Stimulated activated CD4-positive, alpha-beta T cell treated with anti-CD3 and anti-CD28 coated beads, TNF-alpha, amount 100 ng/mL, for 24 hours (primary cell): ENCODE results near the gene COL18A1.
"Not testable (repeated sequence)": the region's sequence is repeated elsewhere in the genome, so short reads cannot be mapped to it uniquely, and the experiment has no call there.

Experiments used
- DNase-seq, 3 experiments: peaks; one replicate each; pipeline ENCODE4 v3.0.0-alpha.2; 2020; ENCODE audit warnings: low read depth in 3 of 3

COL18A1 gene

GRCh38 chr21:45404730-45405270 is at the start of gene COL18A1:
COL18A1 (plus strand) TSS chr21:45405165; CDS start chr21:45405231, 66 bp downstream.
- DNase-seq = peak in 2 of 3 experiments; percentile 14 to 49

- DNase-seq = no peak
Measured at GRCh38 chr21:45355573-45355972, 49.4 kb upstream of the COL18A1 start.

- DNase-seq = no peak
Measured at GRCh38 chr21:45356251-45356650, 48.7 kb upstream of the COL18A1 start.

GRCh38 chr21:45356653-45357435 is 48.1 kb upstream of the COL18A1 start:
- no peak for DNase-seq

- no peak for DNase-seq
Measured at GRCh38 chr21:45357436-45358260, 47.3 kb upstream of the COL18A1 start.

- no peak for DNase-seq
Measured at GRCh38 chr21:45358261-45358670, 46.7 kb upstream of the COL18A1 start.

- DNase-seq = no peak
Measured at GRCh38 chr21:45358711-45359310, 46.2 kb upstream of the COL18A1 start.

GRCh38 chr21:45359451-45360217 is 45.3 kb upstream of the COL18A1 start:
- DNase-seq = no peak

GRCh38 chr21:45361033-45361997 is 43.6 kb upstream of the COL18A1 start:
- no peak for DNase-seq

GRCh38 chr21:45362077-45362747 is 42.8 kb upstream of the COL18A1 start:
- DNase-seq = no peak

- DNase-seq = no peak
Measured at GRCh38 chr21:45362748-45363145, 42.2 kb upstream of the COL18A1 start.

- not testable (repeated sequence) for DNase-seq
Measured at GRCh38 chr21:45363272-45363671, 41.7 kb upstream of the COL18A1 start.

GRCh38 chr21:45363921-45364467 is 41.0 kb upstream of the COL18A1 start:
- DNase-seq = peak; percentile 5 to 45 (median 11)

- no peak for DNase-seq
Measured at GRCh38 chr21:45364468-45365185, 40.3 kb upstream of the COL18A1 start.

- no peak for DNase-seq
Measured at GRCh38 chr21:45365186-45365607, 39.8 kb upstream of the COL18A1 start.

- no peak for DNase-seq
Measured at GRCh38 chr21:45365608-45366241, 39.2 kb upstream of the COL18A1 start.

GRCh38 chr21:45366476-45366875 is 38.5 kb upstream of the COL18A1 start:
- DNase-seq = no peak

- DNase-seq = no peak
Measured at GRCh38 chr21:45366931-45367401, 38.0 kb upstream of the COL18A1 start.
